Measurements from ENCODE around the gene TMEM150A. TPM values are rescaled to one million over a fixed set of nuclear protein-coding genes. Genes with fewer than 3 reads are reported as not detected.

The TMEM150A gene
- total RNA-seq, 1 donor from 2014 or later: 9.2 TPM

- no peak for FAIRE-seq
- TF ChIP-seq CTCF (IDR thresholded peaks at IDR 0.05; ENCODE audit: insufficient read depth, low read length, severe bottlenecking): no peak
These were observed 13.9 kb downstream of the TMEM150A start for GRCh38 chr2:85588645-85589044.

GRCh38 chr2:85588236-85588635, 14.3 kb downstream of the TMEM150A start:
- no peak for TF ChIP-seq CTCF (IDR thresholded peaks at IDR 0.05; ENCODE audit: insufficient read depth, low read length, severe bottlenecking)
- Histone ChIP-seq H3K36me3 (ENCODE audit: control insufficient read depth, insufficient read depth, low read length) (no peaks in the 10 kb centered on the region), H3K27me3 (ENCODE audit: control insufficient read depth, insufficient read depth, low read length) (no peaks in the 10 kb centered on the region), H3K4me3 (ENCODE audit: low read depth, low read length) (no peak overlapping the region)
- no peak for FAIRE-seq
- DNase-seq (ENCODE audit: low read depth): no peak

More at GRCh38 chr2:85588645-85589044, 13.9 kb downstream of the TMEM150A start:
- Histone ChIP-seq H3K4me3 (ENCODE audit: low read depth, low read length) (no peak overlapping the region), H3K27me3 (ENCODE audit: control insufficient read depth, insufficient read depth, low read length) (no peaks in the 10 kb centered on the region), H3K36me3 (ENCODE audit: control insufficient read depth, insufficient read depth, low read length) (no peaks in the 10 kb centered on the region)
- no peak for DNase-seq (ENCODE audit: low read depth)

- H3K36me3 ChIP-seq (ENCODE audit: control insufficient read depth, insufficient read depth, low read length): peaks cover 5% of the 10 kb centered on the region
- no peak for TF ChIP-seq CTCF (IDR thresholded peaks at IDR 0.05; ENCODE audit: insufficient read depth, low read length, severe bottlenecking)
- H3K4me3 ChIP-seq (ENCODE audit: low read depth, low read length): no peak overlapping the region
- FAIRE-seq: no peak
- DNase-seq (ENCODE audit: low read depth): no peak
- H3K27me3 ChIP-seq (ENCODE audit: control insufficient read depth, insufficient read depth, low read length): no peaks in the 10 kb centered on the region
These were observed 16.8 kb downstream of the TMEM150A start for GRCh38 chr2:85585781-85586105.

DNA sequence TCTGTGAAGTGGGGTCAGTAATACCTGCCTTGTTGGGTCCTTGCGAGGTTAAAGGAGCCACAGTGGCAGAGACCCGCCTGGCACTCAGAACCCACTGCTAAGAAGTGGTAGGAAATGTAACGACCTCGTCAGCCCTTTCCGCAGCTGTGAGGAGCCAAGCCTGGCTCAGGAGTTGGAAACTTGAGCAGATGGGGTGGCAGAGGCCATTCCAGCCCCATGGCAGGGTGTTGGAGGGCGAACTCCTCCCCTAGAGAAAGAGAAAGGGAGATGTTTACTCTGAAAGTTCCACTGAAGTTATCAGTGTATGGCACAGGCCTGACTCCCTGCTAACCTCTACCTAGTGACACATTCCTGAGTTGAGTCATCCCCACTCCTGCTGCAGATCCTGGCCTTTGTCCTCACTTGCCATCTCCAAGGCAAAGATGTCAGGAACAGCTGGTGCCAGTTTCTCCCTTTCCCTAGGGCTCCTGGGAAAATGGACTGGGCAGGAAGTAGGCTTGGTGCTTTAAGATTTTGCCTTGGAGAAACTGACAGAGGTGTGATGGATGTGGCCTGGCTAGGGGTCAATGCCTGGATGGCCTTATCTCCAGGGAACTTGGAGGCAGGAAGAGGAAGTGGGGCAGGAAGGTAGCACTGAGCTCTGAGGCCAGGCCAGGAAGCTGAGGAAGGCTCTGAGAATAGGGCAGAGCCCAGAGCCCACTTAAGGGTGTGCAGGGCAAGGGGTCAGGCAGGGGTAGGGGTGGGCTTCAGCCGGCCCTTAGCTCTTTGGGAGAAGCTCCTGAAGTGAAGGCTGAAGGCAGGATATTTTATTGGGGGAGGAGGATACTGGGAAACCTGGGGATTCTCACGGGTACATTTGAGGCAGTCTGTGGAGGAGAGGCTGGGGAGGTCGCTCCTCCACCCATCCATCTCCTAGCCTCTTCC, 17.4 kb downstream of the TMEM150A start:
- H3K4me3 ChIP-seq (ENCODE audit: low read depth, low read length): no peak overlapping the region
- DNase-seq (ENCODE audit: low read depth) (peak; percentile 87), FAIRE-seq (no peak)
- H3K36me3 ChIP-seq (ENCODE audit: control insufficient read depth, insufficient read depth, low read length): peaks cover 7% of the 10 kb centered on the region
- no peaks in the 10 kb centered on the region for H3K27me3 ChIP-seq (ENCODE audit: control insufficient read depth, insufficient read depth, low read length)
- no peak for TF ChIP-seq CTCF (IDR thresholded peaks at IDR 0.05; ENCODE audit: insufficient read depth, low read length, severe bottlenecking)

DNA sequence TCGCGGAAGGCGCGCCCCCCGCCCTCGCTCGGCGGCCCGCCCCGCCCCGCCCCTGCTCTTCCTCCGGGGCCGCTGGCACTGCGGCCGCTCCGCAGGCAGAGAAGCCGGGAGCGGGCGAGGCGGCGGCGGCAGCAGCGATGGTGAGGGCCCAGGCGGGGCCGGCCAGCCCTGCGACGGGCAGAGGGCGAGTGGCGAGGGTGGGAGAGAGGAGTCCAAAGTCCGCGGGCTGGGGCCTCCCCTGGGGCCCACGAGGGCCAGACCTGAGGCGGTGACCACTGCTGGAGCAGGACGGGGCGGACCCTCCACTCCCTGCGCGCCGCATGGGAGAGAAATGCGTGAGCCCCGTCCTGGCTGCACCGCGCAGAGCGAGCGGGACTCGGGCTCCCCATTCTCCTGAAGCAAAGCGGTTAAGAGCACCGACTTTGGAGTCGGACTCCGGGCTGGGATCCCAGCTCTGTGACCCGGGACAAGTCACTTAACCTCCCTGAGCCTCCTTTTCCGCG, 18.1 kb downstream of the TMEM150A start, which contains the start of gene VAMP5:
Gene VAMP5 (plus strand): TSS at position 78 of the 503 bp plus-strand sequence. CDS start 60 bp downstream, at position 138.
- no peak for FAIRE-seq

More for the DNA sequence above, 18.1 kb downstream of the TMEM150A start, which contains the start of gene VAMP5:
- TF ChIP-seq CTCF (IDR thresholded peaks at IDR 0.05; ENCODE audit: insufficient read depth, low read length, severe bottlenecking): no peak
- DNase-seq (ENCODE audit: low read depth): no peak
- Histone ChIP-seq H3K36me3 (ENCODE audit: control insufficient read depth, insufficient read depth, low read length) (peaks cover 8% of the 10 kb centered on the region), H3K4me3 (ENCODE audit: low read depth, low read length) (no peak within 1 kb of the TSS), H3K27me3 (ENCODE audit: control insufficient read depth, insufficient read depth, low read length) (no peaks in the 10 kb centered on the region)

All from bronchial epithelial cell (primary cell).